Measurements from ENCODE around the gene ARL6IP4.

DNA sequence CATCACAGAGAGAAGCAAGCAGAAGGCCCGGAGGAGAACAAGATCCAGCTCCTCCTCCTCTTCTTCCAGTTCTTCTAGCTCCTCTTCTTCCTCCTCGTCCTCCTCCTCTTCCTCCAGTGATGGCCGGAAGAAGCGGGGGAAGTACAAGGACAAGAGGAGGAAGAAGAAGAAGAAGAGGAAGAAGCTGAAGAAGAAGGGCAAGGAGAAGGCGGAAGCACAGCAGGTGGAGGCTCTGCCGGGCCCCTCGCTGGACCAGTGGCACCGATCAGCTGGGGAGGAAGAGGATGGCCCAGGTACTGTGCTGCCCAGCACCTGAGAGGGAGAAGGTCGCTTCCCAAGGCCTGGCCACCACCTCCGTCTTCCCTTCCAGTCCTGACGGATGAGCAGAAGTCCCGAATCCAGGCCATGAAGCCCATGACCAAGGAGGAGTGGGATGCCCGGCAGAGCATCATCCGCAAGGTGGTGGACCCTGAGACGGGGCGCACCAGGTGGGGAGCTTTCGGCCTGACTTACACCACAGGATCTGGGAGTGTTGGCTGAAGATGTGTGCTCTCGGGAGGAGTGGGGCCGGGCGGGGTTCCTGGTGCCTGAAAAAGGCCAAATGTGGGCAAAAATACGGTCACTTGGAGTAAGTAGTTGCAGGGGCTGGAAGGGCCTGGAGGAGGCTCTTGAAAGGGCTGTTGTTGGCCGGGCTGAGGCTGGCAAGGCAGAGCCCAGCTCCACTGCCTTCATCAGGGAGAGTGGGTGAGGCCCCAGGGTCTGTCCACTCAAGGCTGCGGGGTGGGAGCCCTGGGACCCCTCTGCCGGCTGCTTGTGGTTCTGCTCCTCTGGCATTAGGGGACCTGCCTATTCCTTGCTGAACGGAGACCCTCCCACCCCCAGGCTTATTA is 1.4 kb downstream of the ARL6IP4 start:
- TF ChIP-seq, protein P1, sequence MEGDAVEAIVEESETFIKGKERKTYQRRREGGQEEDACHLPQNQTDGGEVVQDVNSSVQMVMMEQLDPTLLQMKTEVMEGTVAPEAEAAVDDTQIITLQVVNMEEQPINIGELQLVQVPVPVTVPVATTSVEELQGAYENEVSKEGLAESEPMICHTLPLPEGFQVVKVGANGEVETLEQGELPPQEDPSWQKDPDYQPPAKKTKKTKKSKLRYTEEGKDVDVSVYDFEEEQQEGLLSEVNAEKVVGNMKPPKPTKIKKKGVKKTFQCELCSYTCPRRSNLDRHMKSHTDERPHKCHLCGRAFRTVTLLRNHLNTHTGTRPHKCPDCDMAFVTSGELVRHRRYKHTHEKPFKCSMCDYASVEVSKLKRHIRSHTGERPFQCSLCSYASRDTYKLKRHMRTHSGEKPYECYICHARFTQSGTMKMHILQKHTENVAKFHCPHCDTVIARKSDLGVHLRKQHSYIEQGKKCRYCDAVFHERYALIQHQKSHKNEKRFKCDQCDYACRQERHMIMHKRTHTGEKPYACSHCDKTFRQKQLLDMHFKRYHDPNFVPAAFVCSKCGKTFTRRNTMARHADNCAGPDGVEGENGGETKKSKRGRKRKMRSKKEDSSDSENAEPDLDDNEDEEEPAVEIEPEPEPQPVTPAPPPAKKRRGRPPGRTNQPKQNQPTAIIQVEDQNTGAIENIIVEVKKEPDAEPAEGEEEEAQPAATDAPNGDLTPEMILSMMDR (IDR thresholded peaks at IDR 0.05), result no peak
- TF ChIP-seq POLR2A (IDR thresholded peaks at IDR 0.05), result no peak

Data from esophagus squamous epithelium (tissue), 4 donors.